Kidney (tissue), 14 donors: ENCODE measurements around the gene GOLGA8N. TPM values are rescaled to one million over a fixed set of nuclear protein-coding genes. Genes with fewer than 3 reads are reported as not detected.

ENCODE experiments used
- DNase-seq, 5 donors: peaks; one replicate each; pipeline ENCODE4 v3.0.0-alpha.2; 2013 to 2020
- FAIRE-seq: peaks from 2 replicates; lab custom pipeline; 2012; peaks lifted over from hg19 to GRCh38; lab: Jason Lieb, UNC
- H3K27ac ChIP-seq, 2 donors: one replicate each; pipeline ENCODE4 v1.7.0; 2013; ENCODE audit warnings: low read depth in 2 of 2, low read length in 2 of 2, inconsistent platforms in 1 of 2
- H3K27me3 ChIP-seq: one replicate; pipeline ENCODE4 v1.7.1; 2013; ENCODE audit warnings: low read length, inconsistent platforms; ENCODE audit not compliant: control insufficient read depth, insufficient read depth
- H3K36me3 ChIP-seq, 3 donors: one replicate each; pipeline versions ENCODE4 v1.7.0 to v1.7.1; 2013; ENCODE audit warnings: low read length in 3 of 3, control low read depth in 1 of 3, inconsistent platforms in 1 of 3; ENCODE audit not compliant: insufficient read depth in 3 of 3, control insufficient read depth in 2 of 3
- H3K4me1 ChIP-seq, 3 donors: one replicate each; pipeline versions ENCODE4 v1.7.0 to v1.7.1; 2013; ENCODE audit warnings: low read length in 3 of 3, inconsistent platforms in 1 of 3, low read depth in 1 of 3; ENCODE audit not compliant: control insufficient read depth in 2 of 3, insufficient read depth in 2 of 3
- H3K4me3 ChIP-seq, 3 donors: one replicate each; pipeline versions ENCODE4 v1.7.0 to v1.8.1; 2013; ENCODE audit warnings: low read length in 3 of 3, control low read depth in 1 of 3, inconsistent platforms in 1 of 3
- H3K9ac ChIP-seq, 3 donors: one replicate each; pipeline versions ENCODE4 v1.7.0 to v1.7.1; 2013; ENCODE audit warnings: low read length in 3 of 3, control low read depth in 1 of 3, inconsistent platforms in 1 of 3
- H3K9me3 ChIP-seq, 3 donors: one replicate each; pipeline versions ENCODE4 v1.7.0 to v1.7.1; 2013; ENCODE audit warnings: low read length in 3 of 3, control low read depth in 1 of 3, inconsistent platforms in 1 of 3; ENCODE audit not compliant: control insufficient read depth in 2 of 3, insufficient read depth in 1 of 3
- intact Hi-C: fragments of 100-400 bp; cut with DNase I; formaldehyde crosslinking; loops from one replicate; pipeline ENCODE4 v1.11.1; 2022
- polyA plus RNA-seq: library from polyadenylated mRNA; stranded (reverse); fragments of 350-450 nt; fragmentation: Illumina TruSeq; extraction: RNeasy Lipid Tissue Mini Kit (QIAGEN cat#74804); gene quantifications from one replicate; pipeline ENCODE4 v1.2.3, GENCODE V29; 2014; ENCODE audit warnings: low read depth, low replicate concordance; ENCODE audit not compliant: insufficient read depth
- total RNA-seq: library from RNA; stranded (reverse); fragmentation: NEBNext Ultra II Directional; extraction: Animal tissue kit (Norgen Biotek cat#: 25700); gene quantifications from one replicate; pipeline ENCODE4 v1.2.1, GENCODE V29; 2021
- TF ChIP-seq, protein P1 (sequence below): IDR thresholded peaks from 3 replicates; pipeline ENCODE4 v1.5.1; 2012; ENCODE audit warnings: mild to moderate bottlenecking, moderate library complexity, borderline replicate concordance; ENCODE audit not compliant: insufficient read depth; ENCODE audit errors: extremely low read depth
- donor health status: control.
- donor health status: control.
- donor health status: control.
- donor health status: control.
- donor health status: control.
- donor health status: DM: yes; HTN: yes; CAD: no.
- donor health status: Normal renal cell carcinoma (clear cell type).

GOLGA8N gene
- total and polyA plus RNA-seq, 2 donors from 2014 or later = 6.3 to 14.7 TPM

DNA sequence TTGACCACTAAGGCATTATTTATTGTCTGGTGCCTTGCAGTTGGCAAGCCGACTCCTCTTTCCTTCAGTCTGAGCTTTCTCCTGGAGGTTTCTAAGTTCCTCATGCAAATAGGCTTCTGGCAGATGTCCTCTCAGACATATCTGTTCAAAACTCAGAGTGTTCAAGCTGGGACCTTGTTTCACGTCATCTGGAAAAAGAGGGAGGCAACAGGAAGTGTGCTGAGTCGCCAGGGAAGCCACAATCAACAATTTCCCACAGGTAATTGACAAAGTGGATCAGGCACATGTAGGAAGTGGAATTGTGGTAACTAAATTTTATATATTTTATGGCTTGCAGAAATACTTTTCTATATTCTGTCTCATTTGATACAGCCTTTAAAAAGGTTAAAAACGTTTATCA lies 62.8 kb downstream of the GOLGA8N start:
- Histone ChIP-seq H3K4me3 (no peak overlapping the region), H3K9ac (no peak overlapping the region), H3K27ac (no peak overlapping the region), H3K9me3 (no peaks in the 10 kb centered on the region), H3K4me1 (peaks cover 0 to 2% (median 0%) of the 10 kb centered on the region in 3 donors), H3K36me3 (no peaks in the 10 kb centered on the region), H3K27me3 (no peaks in the 10 kb centered on the region)
- TF ChIP-seq, protein P1, sequence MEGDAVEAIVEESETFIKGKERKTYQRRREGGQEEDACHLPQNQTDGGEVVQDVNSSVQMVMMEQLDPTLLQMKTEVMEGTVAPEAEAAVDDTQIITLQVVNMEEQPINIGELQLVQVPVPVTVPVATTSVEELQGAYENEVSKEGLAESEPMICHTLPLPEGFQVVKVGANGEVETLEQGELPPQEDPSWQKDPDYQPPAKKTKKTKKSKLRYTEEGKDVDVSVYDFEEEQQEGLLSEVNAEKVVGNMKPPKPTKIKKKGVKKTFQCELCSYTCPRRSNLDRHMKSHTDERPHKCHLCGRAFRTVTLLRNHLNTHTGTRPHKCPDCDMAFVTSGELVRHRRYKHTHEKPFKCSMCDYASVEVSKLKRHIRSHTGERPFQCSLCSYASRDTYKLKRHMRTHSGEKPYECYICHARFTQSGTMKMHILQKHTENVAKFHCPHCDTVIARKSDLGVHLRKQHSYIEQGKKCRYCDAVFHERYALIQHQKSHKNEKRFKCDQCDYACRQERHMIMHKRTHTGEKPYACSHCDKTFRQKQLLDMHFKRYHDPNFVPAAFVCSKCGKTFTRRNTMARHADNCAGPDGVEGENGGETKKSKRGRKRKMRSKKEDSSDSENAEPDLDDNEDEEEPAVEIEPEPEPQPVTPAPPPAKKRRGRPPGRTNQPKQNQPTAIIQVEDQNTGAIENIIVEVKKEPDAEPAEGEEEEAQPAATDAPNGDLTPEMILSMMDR = no peak
- DNase-seq = no peak
- no peak for FAIRE-seq
- intact Hi-C loops = no loop called here

DNA sequence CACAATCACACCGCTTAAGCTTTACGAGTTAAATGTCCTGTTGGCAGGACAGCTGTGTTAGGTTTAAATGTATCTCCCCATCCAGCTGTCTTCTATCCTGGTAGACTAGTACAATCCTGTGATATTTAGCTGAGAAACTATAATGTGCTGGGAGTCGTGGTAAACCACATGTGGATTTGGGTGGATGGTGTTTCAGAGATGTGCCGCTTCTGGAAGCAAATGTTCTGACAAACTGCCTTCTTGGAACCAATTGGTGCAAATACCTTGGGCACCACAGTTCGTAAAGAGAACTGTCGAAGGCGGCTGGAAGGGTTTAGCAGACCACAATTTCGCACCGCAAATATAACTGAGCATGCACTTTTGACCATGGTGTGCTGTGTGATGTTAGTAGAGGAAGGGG lies 63.2 kb downstream of the GOLGA8N start:
- H3K36me3 ChIP-seq = no peaks in the 10 kb centered on the region
- no peak for DNase-seq
- peaks cover 0 to 2% (median 0%) of the 10 kb centered on the region in 3 donors for H3K4me1 ChIP-seq
- H3K27me3 ChIP-seq = no peaks in the 10 kb centered on the region
- no peaks in the 10 kb centered on the region for H3K9me3 ChIP-seq
- intact Hi-C loops = no loop called here
- H3K4me3 ChIP-seq = no peak overlapping the region
- TF ChIP-seq, protein P1 = no peak
- no peak overlapping the region for H3K27ac ChIP-seq
- H3K9ac ChIP-seq = no peak overlapping the region
- no peak for FAIRE-seq

Other genes starting within 250 kb of the GOLGA8N start
- 1.6 TPM for gene GOLGA8K, start 190.2 kb upstream of the GOLGA8N start, total RNA-seq
- gene GOLGA8K, start 190.2 kb upstream of the GOLGA8N start, polyA plus RNA-seq = not detected
- gene GOLGA8O, start 137.8 kb upstream of the GOLGA8N start, total RNA-seq = 2.5 TPM
- gene GOLGA8O, start 137.8 kb upstream of the GOLGA8N start, polyA plus RNA-seq = 0.28 TPM
- gene ARHGAP11A, start 22.0 kb downstream of the GOLGA8N start, total RNA-seq = 4.6 TPM
- 0.73 TPM for gene ARHGAP11A, start 22.0 kb downstream of the GOLGA8N start, polyA plus RNA-seq
- 1.3 TPM for gene SCG5, start 48.3 kb downstream of the GOLGA8N start, total RNA-seq
- 1.6 TPM for gene SCG5, start 48.3 kb downstream of the GOLGA8N start, polyA plus RNA-seq
- gene GREM1, start 124.5 kb downstream of the GOLGA8N start, total RNA-seq = 4.8 TPM
- 0.15 TPM for gene GREM1, start 124.5 kb downstream of the GOLGA8N start, polyA plus RNA-seq